Activated naive CD4-positive, alpha-beta T cell treated with anti-CD3 and anti-CD28 coated beads for 36 hours (primary cell): ENCODE results near the gene TTYH2. TPM values are rescaled to one million over a fixed set of nuclear protein-coding genes. Genes with fewer than 3 reads are reported as not detected.

Experiments used
- CTCF ChIA-PET: fragments of 350-600 bp; sonication (Branson Sonifier 250); formaldehyde crosslinking; loops from one replicate; lab custom pipeline; 2021; ENCODE audit warnings: antibody characterized with exemption; lab: Charles Lee
- DNase-seq: peaks from one replicate; pipeline ENCODE4 v3.0.0-alpha.2; 2020
- H3K27ac Mint-ChIP-seq: one replicate; pipeline ENCODE4 v1.8.0; 2021; ENCODE audit warnings: mild to moderate bottlenecking, mixed read lengths
- H3K27me3 Mint-ChIP-seq: one replicate; pipeline ENCODE4 v1.8.0; 2021; ENCODE audit warnings: low read depth, mixed read lengths
- H3K36me3 Mint-ChIP-seq: one replicate; pipeline ENCODE4 v1.8.0; 2021; ENCODE audit warnings: low read depth, mixed read lengths
- H3K4me1 Mint-ChIP-seq: one replicate; pipeline ENCODE4 v1.8.0; 2021; ENCODE audit warnings: low read depth, mixed read lengths
- H3K4me3 Mint-ChIP-seq: one replicate; pipeline ENCODE4 v1.8.0; 2021; ENCODE audit warnings: mild to moderate bottlenecking, moderate library complexity, mixed read lengths
- H3K9me3 Mint-ChIP-seq: one replicate; pipeline ENCODE4 v1.8.0; 2021; ENCODE audit warnings: mixed read lengths
- intact Hi-C: fragments of 100-400 bp; cut with micrococcal nuclease; formaldehyde crosslinking; loops from one replicate; pipeline ENCODE4 v1.15.1; 2023
- total RNA-seq, 2 experiments: library from RNA; stranded (reverse); gene quantifications; one replicate each; pipeline ENCODE4 v1.2.3, GENCODE V29; 2021

Gene TTYH2
- total RNA-seq, 2 experiments from 2014 or later, result 2.5 to 2.8 TPM

DNA sequence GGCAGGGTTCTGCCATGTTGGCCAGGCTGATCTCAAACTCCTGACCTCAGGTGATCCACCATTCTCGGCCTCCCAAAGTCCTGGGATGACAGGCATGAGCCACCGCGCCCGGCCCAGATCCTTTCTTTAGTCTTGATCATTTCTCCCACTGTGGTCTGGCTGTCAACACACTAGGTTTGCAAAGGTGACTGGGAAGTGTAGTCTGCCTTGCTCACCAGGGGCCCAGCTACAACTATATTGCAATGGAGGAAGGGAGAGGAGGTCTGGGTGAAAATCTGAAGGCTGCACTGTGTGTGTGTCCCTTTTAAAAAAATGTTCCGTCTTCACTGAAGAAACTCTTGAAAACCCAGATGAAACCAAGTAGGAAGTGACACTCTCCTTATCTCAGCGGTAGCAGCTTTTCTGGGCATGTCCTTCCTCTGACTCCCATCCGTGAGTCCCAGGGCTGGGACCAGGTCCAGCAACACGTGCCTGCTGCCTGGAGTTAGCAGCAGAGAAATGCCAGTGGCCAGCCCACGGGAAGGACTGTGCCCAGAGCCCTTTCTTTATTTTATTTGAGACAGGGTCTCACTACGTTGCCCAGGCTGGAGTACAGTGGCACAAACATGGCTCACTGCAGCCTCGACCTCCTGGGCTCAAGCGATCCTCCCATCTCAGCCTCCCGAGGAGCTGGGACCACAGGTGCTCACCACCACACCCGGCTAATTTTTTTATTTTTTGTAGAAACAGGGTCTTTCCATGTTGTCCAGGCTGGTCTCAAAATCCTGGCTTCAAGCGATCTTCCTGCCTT lies 94.8 kb downstream of the TTYH2 start:
- peaks cover 6% of the 10 kb centered on the region for H3K9me3 Mint-ChIP-seq
- CTCF ChIA-PET, result interaction anchor here (0.6 to 1.2 kb wide), 2 partner anchors 39 to 60 kb away, joined by 3 read pairs; no protein-coding TSS in a partner anchor
- H3K4me1 Mint-ChIP-seq, result peaks cover 3% of the 10 kb centered on the region
- DNase-seq, result no peak
- peaks cover 4% of the 10 kb centered on the region for H3K27me3 Mint-ChIP-seq
- no peaks in the 10 kb centered on the region for H3K36me3 Mint-ChIP-seq
- intact Hi-C loops, result no loop called here
- no peak overlapping the region for H3K4me3 Mint-ChIP-seq
- no peak overlapping the region for H3K27ac Mint-ChIP-seq

DNA sequence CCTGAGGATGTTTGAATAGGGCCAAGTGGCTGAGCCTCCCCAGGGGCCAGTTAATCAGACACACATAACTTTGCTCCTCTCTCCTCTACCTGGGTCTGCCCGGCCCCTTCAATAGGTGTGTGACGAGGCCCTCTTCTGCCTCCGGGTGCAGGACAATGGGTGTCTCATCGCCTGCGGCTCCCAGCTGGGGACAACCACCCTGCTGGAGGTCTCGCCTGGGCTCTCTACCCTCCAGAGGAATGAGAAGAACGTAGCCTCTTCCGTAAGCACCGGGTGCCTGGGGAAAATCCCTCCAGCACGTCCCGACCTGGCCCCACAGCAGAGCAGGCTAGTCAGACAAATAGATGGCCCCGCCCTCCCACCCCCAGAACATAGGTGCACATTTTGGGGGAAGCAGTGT lies 96.5 kb downstream of the TTYH2 start:
- H3K4me3 Mint-ChIP-seq, result no peak overlapping the region

More for the DNA sequence above, 96.5 kb downstream of the TTYH2 start:
- CTCF ChIA-PET, result no interaction called here
- Mint-ChIP-seq H3K36me3 (no peaks in the 10 kb centered on the region), H3K4me1 (peaks cover 3% of the 10 kb centered on the region), H3K9me3 (peaks cover 6% of the 10 kb centered on the region), H3K27ac (no peak overlapping the region), H3K27me3 (peaks cover 4% of the 10 kb centered on the region)
- intact Hi-C loops, result no loop called here
- DNase-seq, result no peak

Other genes with a start within 250 kb of the TTYH2 start
- 1,000 to 10,000 TPM; 1,784 to 1,916 TPM for gene RPL38, start 9.9 kb upstream of the TTYH2 start, total RNA-seq
- gene DNAI2, start 60.7 kb downstream of the TTYH2 start, total RNA-seq, result under 1 TPM; 0.12 to 0.25 TPM
- gene KIF19, start 112.7 kb downstream of the TTYH2 start, total RNA-seq, result not detected
- not detected for gene BTBD17, start 148.3 kb downstream of the TTYH2 start, total RNA-seq
- gene GPR142, start 153.9 kb downstream of the TTYH2 start, total RNA-seq, result not detected
- gene GPRC5C, start 218.5 kb downstream of the TTYH2 start, total RNA-seq, result not detected